ENCODE results near the gene UTP20. TPM values are rescaled to one million over a fixed set of nuclear protein-coding genes. Genes with fewer than 3 reads are reported as not detected.
A peak's percentile ranks its signal among the peaks of the same experiment; 100 is the strongest.
"Not testable (repeated sequence)": the region's sequence is repeated elsewhere in the genome, so short reads cannot be mapped to it uniquely, and the experiment has no call there.

Gene UTP20
- total RNA-seq, 1 donor from 2014 or later = 19.7 TPM

GRCh38 chr12:101327546-101327945 lies 47.6 kb downstream of the UTP20 start:
- no peak for DNase-seq

GRCh38 chr12:101328917-101329316 lies 49.0 kb downstream of the UTP20 start:
- no peak for DNase-seq

- no peak for DNase-seq
Observed at GRCh38 chr12:101330631-101331030, 50.7 kb downstream of the UTP20 start.

GRCh38 chr12:101336437-101336836 lies 56.5 kb downstream of the UTP20 start:
- no peak for DNase-seq

GRCh38 chr12:101338087-101338486 lies 58.2 kb downstream of the UTP20 start:
- no peak for DNase-seq

GRCh38 chr12:101343893-101344292 lies 64.0 kb downstream of the UTP20 start:
- DNase-seq = no peak

- no peak for DNase-seq
Observed at GRCh38 chr12:101351682-101352081, 71.8 kb downstream of the UTP20 start.

- DNase-seq = no peak
Observed at GRCh38 chr12:101356794-101357193, 76.9 kb downstream of the UTP20 start.

GRCh38 chr12:101361455-101361854 lies 81.5 kb downstream of the UTP20 start:
- DNase-seq = no peak

GRCh38 chr12:101368016-101368415 lies 88.1 kb downstream of the UTP20 start:
- no peak for DNase-seq

GRCh38 chr12:101372431-101372830 lies 92.5 kb downstream of the UTP20 start:
- DNase-seq = no peak

GRCh38 chr12:101375573-101375972 lies 95.7 kb downstream of the UTP20 start:
- DNase-seq = no peak

- no peak for DNase-seq
Observed at GRCh38 chr12:101379149-101379548, 99.2 kb downstream of the UTP20 start.

- not testable (repeated sequence) for DNase-seq
Observed at GRCh38 chr12:101391181-101391580, 111.3 kb downstream of the UTP20 start.

GRCh38 chr12:101407049-101407435 lies 127.1 kb downstream of the UTP20 start:
- DNase-seq = no peak

- peak; percentile 80 for DNase-seq
Observed at GRCh38 chr12:101407436-101408345, 127.8 kb downstream of the UTP20 start, which contains the start of gene ARL1. ARL1 (minus strand) TSS chr12:101407772; CDS start chr12:101407645, 127 bp downstream.

GRCh38 chr12:101410169-101410568 lies 130.3 kb downstream of the UTP20 start:
- DNase-seq = not testable (repeated sequence)

GRCh38 chr12:101414533-101415119 lies 134.7 kb downstream of the UTP20 start:
- DNase-seq = no peak

- DNase-seq = no peak
Observed at GRCh38 chr12:101415228-101415627, 135.3 kb downstream of the UTP20 start.

GRCh38 chr12:101422066-101422465 lies 142.2 kb downstream of the UTP20 start:
- DNase-seq = not testable (repeated sequence)

GRCh38 chr12:101424620-101425019 lies 144.7 kb downstream of the UTP20 start:
- no peak for DNase-seq

GRCh38 chr12:101430456-101430855 lies 150.6 kb downstream of the UTP20 start:
- DNase-seq = no peak

GRCh38 chr12:101436136-101436535 lies 156.2 kb downstream of the UTP20 start:
- no peak for DNase-seq
